Tibial nerve (tissue), 3 donors: ENCODE results near the gene KCNH1.

Experiments
- POLR2A ChIP-seq, 2 donors: fragments of 450-650 bp; IDR thresholded peaks; one replicate each; pipeline ENCODE4 v1.6.1; 2017; ENCODE audit warnings: antibody characterized with exemption in 2 of 2, mild to moderate bottlenecking in 2 of 2, moderate library complexity in 2 of 2
- TF ChIP-seq, protein P1 (sequence below), 5 experiments: fragments of 200-600 bp in 3 of 5; fragments of 450-650 bp in 2 of 5; sonication (generic) in 3 of 5; IDR thresholded peaks; one replicate each; pipeline ENCODE4 v1.5.1; 2016 to 2019; ENCODE audit warnings: antibody characterized with exemption in 5 of 5, mild to moderate bottlenecking in 3 of 5, moderate library complexity in 2 of 5

DNA sequence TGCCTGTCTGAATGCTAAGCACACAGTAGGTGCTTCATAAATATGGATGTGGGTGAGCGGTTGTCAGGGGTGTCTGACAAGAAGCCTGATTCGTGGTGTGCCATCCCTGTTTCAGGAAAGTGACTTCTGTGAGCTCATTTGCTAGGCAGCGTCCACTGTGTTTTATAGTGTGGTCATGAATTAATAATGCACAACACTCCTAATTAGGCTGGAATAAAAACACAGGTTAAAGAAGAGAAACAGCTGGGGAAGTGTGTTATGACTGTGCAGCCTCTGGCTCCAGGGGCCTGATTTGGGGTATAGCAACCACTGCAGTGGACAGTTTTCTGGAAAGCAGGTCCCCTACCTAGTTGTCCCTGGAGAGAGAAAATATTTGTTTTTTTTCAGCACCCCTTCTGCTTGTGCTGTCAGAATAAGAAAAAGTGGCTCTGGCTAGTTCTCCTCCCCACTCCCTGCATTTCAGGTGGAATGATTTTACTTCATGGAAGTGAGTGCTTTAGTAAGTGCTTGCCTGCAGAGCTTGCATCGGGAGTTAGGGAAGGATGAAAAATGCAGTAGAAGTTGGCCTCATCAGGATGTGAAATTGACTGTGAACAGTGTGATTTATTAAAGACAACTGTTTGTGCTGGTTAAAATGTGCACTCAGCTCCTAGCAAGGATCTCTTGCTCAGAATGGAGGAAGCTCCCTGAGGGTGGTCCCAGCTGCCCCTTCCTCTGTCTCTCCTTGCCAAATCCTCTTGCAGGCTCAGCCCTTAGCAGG is 471.5 kb downstream of the KCNH1 start:
- TF ChIP-seq, protein P1, sequence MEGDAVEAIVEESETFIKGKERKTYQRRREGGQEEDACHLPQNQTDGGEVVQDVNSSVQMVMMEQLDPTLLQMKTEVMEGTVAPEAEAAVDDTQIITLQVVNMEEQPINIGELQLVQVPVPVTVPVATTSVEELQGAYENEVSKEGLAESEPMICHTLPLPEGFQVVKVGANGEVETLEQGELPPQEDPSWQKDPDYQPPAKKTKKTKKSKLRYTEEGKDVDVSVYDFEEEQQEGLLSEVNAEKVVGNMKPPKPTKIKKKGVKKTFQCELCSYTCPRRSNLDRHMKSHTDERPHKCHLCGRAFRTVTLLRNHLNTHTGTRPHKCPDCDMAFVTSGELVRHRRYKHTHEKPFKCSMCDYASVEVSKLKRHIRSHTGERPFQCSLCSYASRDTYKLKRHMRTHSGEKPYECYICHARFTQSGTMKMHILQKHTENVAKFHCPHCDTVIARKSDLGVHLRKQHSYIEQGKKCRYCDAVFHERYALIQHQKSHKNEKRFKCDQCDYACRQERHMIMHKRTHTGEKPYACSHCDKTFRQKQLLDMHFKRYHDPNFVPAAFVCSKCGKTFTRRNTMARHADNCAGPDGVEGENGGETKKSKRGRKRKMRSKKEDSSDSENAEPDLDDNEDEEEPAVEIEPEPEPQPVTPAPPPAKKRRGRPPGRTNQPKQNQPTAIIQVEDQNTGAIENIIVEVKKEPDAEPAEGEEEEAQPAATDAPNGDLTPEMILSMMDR (IDR thresholded peaks at IDR 0.05), result no peak
- TF ChIP-seq POLR2A (IDR thresholded peaks at IDR 0.05), result no peak
